ENCODE results near the gene LMAN1.

Gene LMAN1

GRCh38 chr18:59332986-59333385 is 26.1 kb downstream of the LMAN1 start:
- ChIA-PET CTCF (no interaction called here), POLR2A (ENCODE audit: low non-redundant PET) (no interaction called here)
- DNase-seq (ENCODE audit: low spot score), result no peak
- TF ChIP-seq CTCF (conservative IDR thresholded peaks at IDR 0.05; ENCODE audit: low read depth), result no peak
- H3K27ac ChIP-seq, result no peak overlapping the region

GRCh38 chr18:59328683-59329082 is 30.4 kb downstream of the LMAN1 start:
- ChIA-PET CTCF (interaction anchor here (0.6 kb wide), 1 partner anchor 63 kb away, joined by 3 read pairs; no protein-coding TSS in a partner anchor), POLR2A (ENCODE audit: low non-redundant PET) (no interaction called here)
- H3K27ac ChIP-seq, result no peak overlapping the region
- DNase-seq (ENCODE audit: low spot score), result no peak
- no peak for TF ChIP-seq CTCF (conservative IDR thresholded peaks at IDR 0.05; ENCODE audit: low read depth)

GRCh38 chr18:59325965-59326364 is 33.1 kb downstream of the LMAN1 start:
- CTCF ChIA-PET, result interaction anchor here (0.5 kb wide), 1 partner anchor 556 kb away, joined by 3 read pairs; no protein-coding TSS in a partner anchor
- DNase-seq (ENCODE audit: low spot score), result no peak
- TF ChIP-seq CTCF (conservative IDR thresholded peaks at IDR 0.05; ENCODE audit: low read depth), result no peak
- POLR2A ChIA-PET (ENCODE audit: low non-redundant PET), result no interaction called here
- no peak overlapping the region for H3K27ac ChIP-seq

GRCh38 chr18:59324623-59324971 is 34.5 kb downstream of the LMAN1 start:
- POLR2A ChIA-PET (ENCODE audit: low non-redundant PET), result no interaction called here
- DNase-seq (ENCODE audit: low spot score), result no peak
- CTCF ChIA-PET, result no interaction called here
- no peak overlapping the region for H3K27ac ChIP-seq
- no peak for TF ChIP-seq CTCF (conservative IDR thresholded peaks at IDR 0.05; ENCODE audit: low read depth)

GRCh38 chr18:59323931-59324622 is 35.0 kb downstream of the LMAN1 start:
- TF ChIP-seq CTCF (conservative IDR thresholded peaks at IDR 0.05; ENCODE audit: low read depth), result no peak
- H3K27ac ChIP-seq, result no peak overlapping the region
- ChIA-PET POLR2A (ENCODE audit: low non-redundant PET) (no interaction called here), CTCF (no interaction called here)
- DNase-seq (ENCODE audit: low spot score), result no peak

- TF ChIP-seq CTCF (conservative IDR thresholded peaks at IDR 0.05; ENCODE audit: low read depth), result no peak
- POLR2A ChIA-PET (ENCODE audit: low non-redundant PET), result no interaction called here
- CTCF ChIA-PET, result interaction anchor here (0.6 kb wide), 2 partner anchors 84 to 353 kb away, joined by 3 to 7 read pairs; no protein-coding TSS in a partner anchor
- no peak for DNase-seq (ENCODE audit: low spot score)
- no peak within 1 kb of the TSS for H3K27ac ChIP-seq
Measured at GRCh38 chr18:59318460-59319050, 40.5 kb downstream of the LMAN1 start, which contains the start of gene CPLX4. TSS of gene CPLX4 (minus strand) at chr18:59318649. CDS start at chr18:59318462, 187 bp downstream.
